PFSK-1 (cell line): ENCODE data around the gene RNU2-1.

Source experiments
- FOXP2 ChIP-seq: optimal IDR thresholded peaks from 2 replicates; pipeline ENCODE3; 2011; ENCODE audit warnings: borderline replicate concordance, control low read depth, inconsistent platforms; ENCODE audit not compliant: insufficient read depth; ENCODE audit errors: extremely low read length, extremely low read depth
- POLR2AphosphoS5 ChIP-seq: IDR thresholded peaks from 2 replicates; pipeline ENCODE4 v1.6.1; 2012; ENCODE audit warnings: low read depth, mild to moderate bottlenecking, control low read depth, low read length, moderate library complexity
- SIN3A ChIP-seq: IDR thresholded peaks from 2 replicates; pipeline ENCODE4 v1.6.1; 2012; ENCODE audit warnings: mild to moderate bottlenecking, low read length, moderate library complexity, borderline replicate concordance; ENCODE audit not compliant: insufficient read depth
- TAF1 ChIP-seq: IDR thresholded peaks from 2 replicates; pipeline ENCODE4 v1.6.1; 2012; ENCODE audit warnings: low read length, control low read depth, borderline replicate concordance; ENCODE audit not compliant: insufficient read depth
- TF ChIP-seq, protein P1 (sequence below), 2 experiments: IDR thresholded peaks; 2 replicates each; pipeline versions ENCODE4 v1.6.1 to v1.8.0; 2011 to 2012; ENCODE audit warnings: low read depth in 2 of 2, low read length in 2 of 2, control low read depth in 1 of 2, inconsistent platforms in 1 of 2, mild to moderate bottlenecking in 1 of 2, moderate library complexity in 1 of 2; ENCODE audit not compliant: insufficient read depth in 1 of 2

Gene RNU2-1

GRCh38 chr17:43217614-43218087 lies 16.1 kb downstream of the RNU2-1 start:
- TF ChIP-seq POLR2AphosphoS5 (no peak), SIN3A (no peak), FOXP2 (no peak), TAF1 (no peak)
- TF ChIP-seq, protein P1, sequence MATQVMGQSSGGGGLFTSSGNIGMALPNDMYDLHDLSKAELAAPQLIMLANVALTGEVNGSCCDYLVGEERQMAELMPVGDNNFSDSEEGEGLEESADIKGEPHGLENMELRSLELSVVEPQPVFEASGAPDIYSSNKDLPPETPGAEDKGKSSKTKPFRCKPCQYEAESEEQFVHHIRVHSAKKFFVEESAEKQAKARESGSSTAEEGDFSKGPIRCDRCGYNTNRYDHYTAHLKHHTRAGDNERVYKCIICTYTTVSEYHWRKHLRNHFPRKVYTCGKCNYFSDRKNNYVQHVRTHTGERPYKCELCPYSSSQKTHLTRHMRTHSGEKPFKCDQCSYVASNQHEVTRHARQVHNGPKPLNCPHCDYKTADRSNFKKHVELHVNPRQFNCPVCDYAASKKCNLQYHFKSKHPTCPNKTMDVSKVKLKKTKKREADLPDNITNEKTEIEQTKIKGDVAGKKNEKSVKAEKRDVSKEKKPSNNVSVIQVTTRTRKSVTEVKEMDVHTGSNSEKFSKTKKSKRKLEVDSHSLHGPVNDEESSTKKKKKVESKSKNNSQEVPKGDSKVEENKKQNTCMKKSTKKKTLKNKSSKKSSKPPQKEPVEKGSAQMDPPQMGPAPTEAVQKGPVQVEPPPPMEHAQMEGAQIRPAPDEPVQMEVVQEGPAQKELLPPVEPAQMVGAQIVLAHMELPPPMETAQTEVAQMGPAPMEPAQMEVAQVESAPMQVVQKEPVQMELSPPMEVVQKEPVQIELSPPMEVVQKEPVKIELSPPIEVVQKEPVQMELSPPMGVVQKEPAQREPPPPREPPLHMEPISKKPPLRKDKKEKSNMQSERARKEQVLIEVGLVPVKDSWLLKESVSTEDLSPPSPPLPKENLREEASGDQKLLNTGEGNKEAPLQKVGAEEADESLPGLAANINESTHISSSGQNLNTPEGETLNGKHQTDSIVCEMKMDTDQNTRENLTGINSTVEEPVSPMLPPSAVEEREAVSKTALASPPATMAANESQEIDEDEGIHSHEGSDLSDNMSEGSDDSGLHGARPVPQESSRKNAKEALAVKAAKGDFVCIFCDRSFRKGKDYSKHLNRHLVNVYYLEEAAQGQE (IDR thresholded peaks at IDR 0.05; ENCODE audit: insufficient read depth in 1 of 2, low read depth in 2 of 2, low read length in 2 of 2): no peak

DNA sequence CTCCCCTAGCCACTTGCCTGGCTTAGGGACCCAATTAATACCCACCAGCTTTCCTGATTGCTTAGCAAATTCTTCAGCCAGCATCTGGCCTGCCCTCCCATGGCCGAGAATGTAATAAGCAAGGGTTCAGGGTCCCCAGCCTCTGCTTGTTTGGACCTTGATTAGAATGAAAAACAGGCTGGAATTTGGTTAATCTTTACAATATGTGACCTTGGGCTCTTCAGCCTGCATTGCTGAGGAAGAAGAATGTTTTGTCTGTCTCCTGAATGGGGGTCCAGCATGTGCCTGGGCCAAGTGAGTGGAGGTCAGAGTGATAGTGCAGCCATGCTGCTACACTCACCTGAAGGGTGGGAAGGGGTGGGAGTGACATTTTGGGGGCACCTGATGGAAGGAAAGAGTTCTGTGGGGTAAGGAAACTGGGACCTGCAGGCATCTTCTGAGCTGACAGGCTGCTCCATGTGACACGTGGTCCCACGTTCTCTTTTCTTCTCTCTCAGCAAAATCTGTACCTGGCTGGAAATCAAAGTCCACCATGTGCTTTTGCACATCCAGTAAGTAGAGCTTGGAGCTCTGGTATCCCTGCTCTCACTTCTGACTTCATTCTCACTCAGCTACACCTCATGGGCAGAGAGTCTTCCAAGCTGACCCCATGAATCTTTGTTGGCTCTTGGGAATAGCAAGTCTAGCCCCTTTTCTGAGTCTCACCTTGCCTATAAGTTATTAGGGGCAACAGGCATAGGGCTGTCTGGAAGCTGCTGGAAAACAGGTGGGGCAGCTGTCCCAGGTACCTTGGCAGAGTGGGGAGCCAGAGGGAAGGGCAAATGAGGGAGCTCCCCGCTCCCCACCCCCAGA lies 16.8 kb downstream of the RNU2-1 start:
- no peak for TF ChIP-seq SIN3A
- TF ChIP-seq, protein P1 (IDR thresholded peaks at IDR 0.05; ENCODE audit: insufficient read depth in 1 of 2, low read depth in 2 of 2, low read length in 2 of 2): peak in 1 of 2 experiments; percentile 21; a peak in 1 of 4 replicates

DNA sequence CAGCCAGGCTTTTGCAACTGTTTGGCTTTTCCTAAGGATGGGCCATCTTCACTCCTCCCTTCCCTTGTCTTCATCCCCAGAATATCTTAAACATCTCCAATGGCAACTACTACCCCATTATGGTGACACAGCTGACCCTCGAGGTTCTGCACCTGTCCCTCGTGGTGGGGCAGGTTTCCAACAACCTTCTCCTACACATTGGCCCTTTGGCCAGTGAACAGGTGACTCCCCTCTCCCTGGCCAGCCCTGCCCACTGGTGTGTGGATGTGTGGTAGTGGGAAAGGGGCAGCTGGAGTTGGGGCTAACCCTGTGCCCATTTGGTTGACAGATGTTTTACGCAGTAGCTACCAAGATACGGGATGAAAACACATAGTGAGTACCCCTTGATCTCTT lies 17.4 kb downstream of the RNU2-1 start:
- no peak for TF ChIP-seq FOXP2
- TF ChIP-seq, protein P1 (IDR thresholded peaks at IDR 0.05; ENCODE audit: insufficient read depth in 1 of 2, low read depth in 2 of 2, low read length in 2 of 2): no peak

DNA sequence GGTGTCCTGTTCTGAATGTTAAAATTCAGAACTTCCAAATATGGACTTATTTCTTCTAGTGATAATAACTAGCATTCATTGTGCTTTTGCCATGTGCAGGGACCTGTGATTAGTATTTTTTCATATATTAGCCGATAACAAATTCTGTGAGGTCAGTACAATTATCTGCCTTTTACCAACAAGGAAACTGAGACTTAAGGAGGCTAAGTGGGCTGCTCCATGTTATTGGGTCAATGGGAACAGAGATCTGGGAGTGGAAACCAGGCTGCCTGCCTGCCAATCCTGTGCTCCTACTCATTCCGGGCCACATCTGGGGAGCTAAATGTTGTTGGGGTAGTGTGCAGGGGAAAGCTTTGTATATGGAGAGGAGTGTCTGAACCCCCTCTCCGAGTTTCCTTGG lies 18.4 kb downstream of the RNU2-1 start:
- no peak for TF ChIP-seq FOXP2
- TF ChIP-seq, protein P1 (IDR thresholded peaks at IDR 0.05; ENCODE audit: insufficient read depth in 1 of 2, low read depth in 2 of 2, low read length in 2 of 2): no peak
- TF ChIP-seq TAF1: no peak
- TF ChIP-seq POLR2AphosphoS5: no peak
- TF ChIP-seq SIN3A: no peak

GRCh38 chr17:43213545-43213944 lies 20.2 kb downstream of the RNU2-1 start:
- TF ChIP-seq POLR2AphosphoS5: no peak
- TF ChIP-seq, protein P1 (IDR thresholded peaks at IDR 0.05; ENCODE audit: insufficient read depth in 1 of 2, low read depth in 2 of 2, low read length in 2 of 2): no peak
- TF ChIP-seq SIN3A: no peak
- no peak for TF ChIP-seq TAF1
- TF ChIP-seq FOXP2: no peak
